ENCODE data around the gene LRRC3B. TPM values are rescaled to one million over a fixed set of nuclear protein-coding genes. Genes with fewer than 3 reads are reported as not detected.
"Not testable (repeated sequence)": the region's sequence is repeated elsewhere in the genome, so short reads cannot be mapped to it uniquely, and the experiment has no call there.

LRRC3B gene, protein sequence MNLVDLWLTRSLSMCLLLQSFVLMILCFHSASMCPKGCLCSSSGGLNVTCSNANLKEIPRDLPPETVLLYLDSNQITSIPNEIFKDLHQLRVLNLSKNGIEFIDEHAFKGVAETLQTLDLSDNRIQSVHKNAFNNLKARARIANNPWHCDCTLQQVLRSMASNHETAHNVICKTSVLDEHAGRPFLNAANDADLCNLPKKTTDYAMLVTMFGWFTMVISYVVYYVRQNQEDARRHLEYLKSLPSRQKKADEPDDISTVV
- total RNA-seq, result not detected

DNA sequence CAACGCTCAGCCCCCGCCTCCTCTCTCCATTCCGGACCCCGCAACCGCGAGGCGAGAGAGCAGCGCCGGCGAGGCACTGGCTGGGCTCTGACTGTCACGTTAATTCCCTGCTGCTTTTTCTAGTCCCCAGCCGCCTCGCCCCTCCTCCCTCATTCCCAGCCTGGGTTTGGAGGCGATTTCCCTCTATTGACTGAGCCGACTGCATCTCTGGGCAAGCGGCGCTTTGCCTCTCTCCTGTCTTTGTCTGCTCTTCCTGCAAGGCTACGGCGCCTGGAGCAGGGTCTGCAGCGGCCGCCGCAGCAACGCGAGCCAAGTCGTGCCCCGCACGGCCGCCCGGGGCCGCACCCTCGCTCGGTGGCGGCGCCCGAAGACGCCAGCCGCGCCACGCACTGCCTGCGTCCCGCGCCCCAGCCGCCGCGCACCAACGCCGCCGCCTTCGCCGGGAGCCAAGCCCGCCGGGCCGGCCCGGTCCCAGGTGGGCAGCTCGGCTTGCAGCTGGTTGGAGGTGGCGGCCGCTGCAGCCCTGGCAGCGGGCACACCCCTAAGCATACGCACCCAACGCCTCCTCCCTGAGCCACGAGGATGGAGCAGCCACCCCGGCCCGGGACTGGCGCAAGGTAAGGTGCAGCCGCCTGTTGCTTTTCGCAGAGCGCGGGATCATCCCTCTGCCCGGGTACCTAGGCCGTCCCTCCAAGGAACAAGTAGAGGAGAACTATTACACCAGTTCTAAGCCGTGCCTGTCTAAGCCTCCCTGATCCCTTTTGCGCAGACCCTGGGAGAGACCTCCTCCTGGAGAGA lies at the start of gene LRRC3B:
LRRC3B (plus strand) TSS at position 152 of the 798 bp plus-strand sequence. CDS start 86,901 bp downstream, outside the sequence.
- H3K4me3 Mint-ChIP-seq, result no peak within 1 kb of the TSS

DNA sequence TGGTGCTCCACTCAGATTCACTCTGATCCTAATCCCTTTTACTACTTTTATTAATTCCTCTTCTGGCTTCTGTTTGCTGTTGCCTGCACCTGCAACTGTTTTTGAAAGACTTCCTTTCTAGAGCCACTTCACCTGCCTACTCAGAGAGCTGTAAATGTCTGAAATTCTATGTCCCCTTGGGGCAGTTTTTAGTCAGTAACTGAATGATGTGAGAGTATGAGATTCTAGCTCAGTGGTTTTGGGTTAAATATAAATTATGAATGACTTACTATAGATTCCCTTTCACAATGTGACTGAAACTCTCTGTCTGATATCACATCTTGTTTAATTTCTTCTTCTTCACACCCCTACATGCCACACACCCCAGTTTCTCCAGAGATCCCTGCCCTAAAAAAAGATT lies 47.8 kb upstream of the LRRC3B start:
- Mint-ChIP-seq H3K27me3 (ENCODE audit: low read depth) (no peaks in the 10 kb centered on the region), H3K36me3 (ENCODE audit: low read depth) (no peaks in the 10 kb centered on the region), H3K27ac (no peak overlapping the region), H3K9me3 (ENCODE audit: insufficient read depth) (peaks cover 23% of the 10 kb centered on the region), H3K4me1 (ENCODE audit: low read depth) (no peaks in the 10 kb centered on the region), H3K4me3 (no peak overlapping the region)
- ChIA-PET CTCF (no interaction called here), POLR2A (no interaction called here)
- DNase-seq (no peak), ATAC-seq (no peak)

More for the DNA sequence above, at the start of gene LRRC3B:
- ATAC-seq (no peak), DNase-seq (no peak)
- Mint-ChIP-seq H3K9me3 (ENCODE audit: insufficient read depth) (no peaks in the 10 kb centered on the region), H3K27me3 (ENCODE audit: low read depth) (peaks cover 29% of the 10 kb centered on the region), H3K27ac (no peak within 1 kb of the TSS), H3K4me1 (ENCODE audit: low read depth) (no peaks in the 10 kb centered on the region), H3K36me3 (ENCODE audit: low read depth) (no peaks in the 10 kb centered on the region)
- ChIA-PET POLR2A (no interaction called here), CTCF (no interaction called here)

DNA sequence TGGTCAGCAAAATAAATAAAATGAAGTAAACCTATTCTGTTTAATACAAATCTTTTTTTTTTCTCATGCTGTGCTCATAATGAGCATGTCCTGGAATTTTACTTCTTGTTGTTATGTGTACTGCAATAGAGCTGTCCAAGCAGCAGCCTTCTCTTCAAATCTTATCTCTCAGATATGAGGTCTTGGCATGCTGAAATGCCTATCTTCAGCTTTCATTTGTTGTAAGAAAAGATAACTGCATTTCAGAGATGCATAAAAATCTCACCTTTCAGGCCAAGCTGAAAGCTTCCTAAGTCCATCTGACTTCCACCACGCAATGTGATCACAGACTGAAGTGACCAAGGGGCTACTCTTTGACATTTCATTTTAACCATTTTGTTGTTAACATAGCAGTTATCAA lies 43.5 kb upstream of the LRRC3B start:
- POLR2A ChIA-PET, result interaction anchor here (0.6 kb wide), 1 partner anchor 89 kb away, joined by 3 read pairs; no protein-coding TSS in a partner anchor
- DNase-seq (no peak), ATAC-seq (no peak)
- H3K27me3 Mint-ChIP-seq (ENCODE audit: low read depth), result no peaks in the 10 kb centered on the region
- peaks cover 26% of the 10 kb centered on the region for H3K9me3 Mint-ChIP-seq (ENCODE audit: insufficient read depth)
- no peak overlapping the region for H3K27ac Mint-ChIP-seq
- H3K4me1 Mint-ChIP-seq (ENCODE audit: low read depth), result no peaks in the 10 kb centered on the region
- no peak overlapping the region for H3K4me3 Mint-ChIP-seq
- no peaks in the 10 kb centered on the region for H3K36me3 Mint-ChIP-seq (ENCODE audit: low read depth)
- CTCF ChIA-PET, result no interaction called here

DNA sequence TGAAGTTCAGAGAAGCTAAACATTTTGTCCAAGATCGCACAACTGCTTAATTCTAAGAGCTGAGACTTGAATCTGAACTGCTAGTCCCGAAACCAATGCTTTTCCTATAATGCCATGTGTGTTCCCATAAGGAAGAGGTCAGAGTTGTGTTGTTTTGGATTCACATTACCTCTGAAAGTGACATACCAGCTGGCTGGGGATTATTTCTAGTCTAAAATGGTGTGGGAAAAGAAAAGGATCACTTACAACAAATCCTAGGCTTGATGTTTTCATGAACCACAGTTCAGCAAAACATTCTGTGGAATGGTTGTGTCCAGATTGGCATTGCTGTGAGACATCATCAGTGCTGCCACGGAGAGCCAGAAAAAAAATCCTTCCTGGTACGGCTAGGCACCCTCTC lies 35.0 kb upstream of the LRRC3B start:
- Mint-ChIP-seq H3K4me3 (no peak overlapping the region), H3K36me3 (ENCODE audit: low read depth) (no peaks in the 10 kb centered on the region), H3K27ac (no peak overlapping the region), H3K4me1 (ENCODE audit: low read depth) (no peaks in the 10 kb centered on the region), H3K27me3 (ENCODE audit: low read depth) (no peaks in the 10 kb centered on the region), H3K9me3 (ENCODE audit: insufficient read depth) (no peaks in the 10 kb centered on the region)
- DNase-seq (no peak), ATAC-seq (no peak)
- ChIA-PET CTCF (no interaction called here), POLR2A (no interaction called here)

DNA sequence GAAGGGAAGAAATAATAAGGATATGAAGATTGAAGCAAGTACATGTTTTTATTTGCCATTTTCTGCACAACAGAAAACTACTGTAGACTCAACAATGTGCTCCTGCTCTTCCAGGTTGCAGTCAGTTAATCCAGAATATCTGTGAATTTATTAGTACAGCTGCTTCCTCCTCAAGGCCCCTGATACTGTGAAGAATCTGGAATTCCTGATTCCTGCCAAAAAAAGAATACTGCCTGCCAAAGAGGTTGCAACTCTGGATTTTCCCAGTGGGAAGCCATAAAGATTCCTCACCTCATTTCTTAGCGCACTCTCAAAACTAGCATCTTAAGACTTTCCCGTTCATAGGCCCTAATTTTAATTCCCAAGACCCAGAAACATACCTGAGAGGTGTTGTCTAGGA lies 33.6 kb upstream of the LRRC3B start:
- Mint-ChIP-seq H3K9me3 (ENCODE audit: insufficient read depth) (no peaks in the 10 kb centered on the region), H3K27ac (no peak overlapping the region), H3K4me3 (no peak overlapping the region), H3K36me3 (ENCODE audit: low read depth) (no peaks in the 10 kb centered on the region), H3K4me1 (ENCODE audit: low read depth) (no peaks in the 10 kb centered on the region), H3K27me3 (ENCODE audit: low read depth) (no peaks in the 10 kb centered on the region)
- CTCF ChIA-PET, result no interaction called here
- ATAC-seq (no peak), DNase-seq (no peak)
- POLR2A ChIA-PET, result no interaction called here

DNA sequence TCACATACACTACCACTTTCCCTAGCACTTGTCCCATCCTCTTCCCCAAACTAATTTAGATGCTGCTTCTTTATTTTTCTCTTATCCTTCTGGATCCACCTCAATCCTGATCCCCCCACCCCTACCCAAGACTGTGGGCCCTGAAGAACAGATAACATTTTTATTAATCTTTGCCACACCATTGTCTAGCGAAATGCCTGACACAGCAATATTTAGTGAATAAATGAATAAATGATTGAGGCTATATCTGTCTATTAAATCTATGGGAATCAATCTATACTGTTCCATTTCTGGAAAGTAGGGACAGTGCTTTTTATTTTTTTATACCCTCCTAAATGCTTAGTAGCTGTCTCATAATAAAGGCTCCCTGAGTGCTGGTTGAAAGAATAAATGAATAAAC lies 32.9 kb upstream of the LRRC3B start:
- Mint-ChIP-seq H3K27me3 (ENCODE audit: low read depth) (no peaks in the 10 kb centered on the region), H3K4me1 (ENCODE audit: low read depth) (no peaks in the 10 kb centered on the region), H3K27ac (no peak overlapping the region), H3K9me3 (ENCODE audit: insufficient read depth) (no peaks in the 10 kb centered on the region), H3K36me3 (ENCODE audit: low read depth) (no peaks in the 10 kb centered on the region), H3K4me3 (no peak overlapping the region)
- DNase-seq (no peak), ATAC-seq (no peak)
- POLR2A ChIA-PET, result no interaction called here
- CTCF ChIA-PET, result no interaction called here

DNA sequence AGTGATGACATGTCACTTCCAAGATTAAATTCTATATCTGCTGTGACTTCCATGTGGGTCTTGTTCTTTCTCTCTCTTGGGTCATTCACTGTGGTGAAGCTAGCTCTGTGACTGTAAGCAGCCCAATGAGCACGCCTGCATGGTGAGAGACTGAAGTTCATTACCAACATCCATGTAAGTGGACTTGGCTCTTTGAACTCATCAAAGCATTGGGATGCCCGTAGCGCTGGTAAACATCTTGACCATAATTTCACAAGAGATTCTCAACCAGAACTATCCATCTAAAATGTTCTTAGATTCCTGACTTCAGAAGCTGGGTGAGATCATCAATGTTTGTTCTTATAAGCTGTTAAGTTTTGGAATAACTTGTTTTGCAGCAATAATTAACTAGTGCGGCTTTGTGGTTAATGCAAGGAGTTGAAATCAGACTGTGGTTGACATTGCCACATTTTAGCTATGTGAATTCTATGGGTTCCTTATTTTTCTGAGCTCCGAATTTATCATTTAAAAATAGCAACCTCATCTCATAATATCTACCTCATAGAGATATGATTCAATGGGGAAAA lies 31.6 kb upstream of the LRRC3B start:
- DNase-seq (no peak), ATAC-seq (no peak)
- Mint-ChIP-seq H3K9me3 (ENCODE audit: insufficient read depth) (no peaks in the 10 kb centered on the region), H3K4me3 (no peak overlapping the region), H3K4me1 (ENCODE audit: low read depth) (no peaks in the 10 kb centered on the region), H3K27me3 (ENCODE audit: low read depth) (no peaks in the 10 kb centered on the region), H3K27ac (no peak overlapping the region), H3K36me3 (ENCODE audit: low read depth) (no peaks in the 10 kb centered on the region)
- ChIA-PET CTCF (no interaction called here), POLR2A (no interaction called here)

DNA sequence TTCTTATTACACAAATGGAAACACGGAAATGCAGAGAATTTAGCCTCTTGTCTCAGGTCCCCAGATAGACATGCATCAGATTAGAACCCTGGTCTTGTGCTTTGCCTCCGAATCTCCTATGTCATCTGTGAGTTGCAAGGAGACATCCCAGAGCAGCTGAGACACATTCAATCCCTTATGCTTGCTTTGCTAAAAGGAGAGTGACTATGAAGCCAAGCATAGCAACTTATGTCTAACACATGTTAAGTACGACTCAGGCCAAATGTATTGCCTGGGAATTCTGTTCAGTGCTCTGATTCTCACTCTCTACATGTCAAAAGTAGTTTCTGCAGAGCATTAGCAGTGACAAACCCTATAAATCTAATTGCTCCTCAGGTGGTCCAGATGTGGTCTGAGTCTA lies 30.6 kb upstream of the LRRC3B start:
- no peak overlapping the region for H3K27ac Mint-ChIP-seq
- H3K4me3 Mint-ChIP-seq, result no peak overlapping the region
- ATAC-seq (no peak), DNase-seq (no peak)
- ChIA-PET CTCF (no interaction called here), POLR2A (no interaction called here)
- H3K9me3 Mint-ChIP-seq (ENCODE audit: insufficient read depth), result no peaks in the 10 kb centered on the region
- no peaks in the 10 kb centered on the region for H3K4me1 Mint-ChIP-seq (ENCODE audit: low read depth)
- no peaks in the 10 kb centered on the region for H3K27me3 Mint-ChIP-seq (ENCODE audit: low read depth)
- H3K36me3 Mint-ChIP-seq (ENCODE audit: low read depth), result no peaks in the 10 kb centered on the region

DNA sequence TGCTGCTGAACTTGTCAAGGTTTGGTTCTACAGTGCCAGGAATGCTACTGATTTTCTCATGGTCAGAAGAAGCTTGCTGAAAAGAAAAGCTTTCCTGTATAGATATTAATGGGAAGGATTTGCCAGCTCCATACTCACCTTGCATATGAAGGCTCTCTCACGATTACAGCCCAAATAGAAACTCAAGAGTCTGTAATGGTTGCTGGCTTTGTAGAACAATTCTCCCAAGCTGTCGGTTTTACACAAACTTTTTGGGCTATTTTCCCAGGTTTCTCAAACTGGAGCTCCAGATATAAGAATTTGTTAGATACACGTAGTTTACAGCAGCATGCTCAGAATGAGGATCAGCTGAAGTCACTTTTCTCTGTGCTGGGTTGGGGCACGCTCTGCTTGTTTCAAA lies 30.1 kb upstream of the LRRC3B start:
- Mint-ChIP-seq H3K27ac (no peak overlapping the region), H3K4me3 (no peak overlapping the region), H3K36me3 (ENCODE audit: low read depth) (no peaks in the 10 kb centered on the region), H3K9me3 (ENCODE audit: insufficient read depth) (no peaks in the 10 kb centered on the region), H3K4me1 (ENCODE audit: low read depth) (no peaks in the 10 kb centered on the region), H3K27me3 (ENCODE audit: low read depth) (no peaks in the 10 kb centered on the region)
- ChIA-PET POLR2A (no interaction called here), CTCF (no interaction called here)
- no peak for ATAC-seq
- no peak for DNase-seq

DNA sequence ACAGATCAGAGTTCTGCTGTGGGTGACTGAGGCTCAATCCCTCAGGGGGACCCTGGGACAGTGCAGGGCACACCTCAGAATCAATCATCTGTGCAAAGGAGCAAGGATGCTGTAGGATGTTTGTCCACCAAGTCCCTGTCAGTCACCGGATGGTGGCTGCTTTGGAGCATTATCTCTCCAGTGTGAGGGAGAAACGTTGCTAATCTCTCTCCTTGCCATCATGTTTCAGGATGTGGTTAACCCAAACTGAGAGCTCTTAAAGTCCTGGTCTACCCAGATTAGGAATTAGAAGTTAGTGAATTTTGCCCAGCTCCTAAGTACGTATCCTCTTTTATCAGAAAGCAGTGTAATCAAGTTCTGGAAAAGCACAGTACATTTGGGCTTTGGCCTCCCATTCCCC lies 26.2 kb upstream of the LRRC3B start:
- Mint-ChIP-seq H3K4me1 (ENCODE audit: low read depth) (no peaks in the 10 kb centered on the region), H3K27ac (no peak overlapping the region), H3K27me3 (ENCODE audit: low read depth) (no peaks in the 10 kb centered on the region), H3K9me3 (ENCODE audit: insufficient read depth) (no peaks in the 10 kb centered on the region), H3K36me3 (ENCODE audit: low read depth) (no peaks in the 10 kb centered on the region), H3K4me3 (no peak overlapping the region)
- DNase-seq (no peak), ATAC-seq (no peak)
- ChIA-PET CTCF (no interaction called here), POLR2A (no interaction called here)

DNA sequence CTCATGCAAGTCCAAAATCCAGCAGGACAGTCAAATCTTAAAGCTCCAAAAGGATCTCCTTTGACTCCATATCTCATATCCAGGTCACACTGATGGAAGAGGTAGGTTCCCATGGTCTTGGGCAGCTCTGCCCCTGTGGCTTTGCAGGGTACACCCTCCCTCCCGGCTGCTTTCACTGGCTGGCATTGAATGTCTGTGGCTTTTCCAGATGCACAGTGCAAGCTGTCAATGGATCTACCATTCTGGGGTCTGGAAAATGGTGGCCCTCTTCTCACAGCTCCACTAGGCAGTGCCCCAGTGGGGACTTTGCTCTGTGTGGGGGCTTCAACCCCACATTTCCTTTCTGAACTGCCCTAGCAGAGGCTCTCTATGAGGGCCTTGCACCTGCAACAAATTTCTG lies 19.3 kb upstream of the LRRC3B start:
- H3K27ac Mint-ChIP-seq, result not testable (repeated sequence)

DNA sequence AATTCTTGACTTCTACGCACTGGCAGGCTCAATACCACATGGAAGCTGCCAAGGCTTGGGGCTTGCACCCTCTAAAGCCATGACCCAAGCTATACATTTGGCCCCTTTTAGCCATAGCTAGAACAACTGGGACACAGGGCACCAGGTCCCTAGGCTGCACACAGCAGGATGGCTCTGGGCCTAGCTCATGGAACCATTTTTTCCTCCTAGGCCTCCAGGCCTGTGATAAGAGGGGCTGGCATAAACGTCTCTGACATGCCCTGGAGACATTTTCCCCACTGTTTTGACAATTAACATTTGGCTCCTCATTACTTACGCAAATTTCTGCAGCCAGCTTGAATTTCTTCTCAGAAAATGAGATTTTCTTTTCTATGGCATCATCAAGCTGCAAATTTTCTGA lies 18.8 kb upstream of the LRRC3B start:
- peaks cover 16% of the 10 kb centered on the region for H3K9me3 Mint-ChIP-seq (ENCODE audit: insufficient read depth)
- CTCF ChIA-PET; H3K27ac Mint-ChIP-seq; H3K36me3 Mint-ChIP-seq (ENCODE audit: low read depth); ATAC-seq; H3K4me3 Mint-ChIP-seq; POLR2A ChIA-PET; H3K27me3 Mint-ChIP-seq (ENCODE audit: low read depth); DNase-seq; H3K4me1 Mint-ChIP-seq (ENCODE audit: low read depth): not testable (repeated sequence)

More for the DNA sequence above, 19.3 kb upstream of the LRRC3B start:
- ATAC-seq; CTCF ChIA-PET; H3K27me3 Mint-ChIP-seq (ENCODE audit: low read depth); H3K4me1 Mint-ChIP-seq (ENCODE audit: low read depth); DNase-seq; H3K4me3 Mint-ChIP-seq; POLR2A ChIA-PET; H3K36me3 Mint-ChIP-seq (ENCODE audit: low read depth): not testable (repeated sequence)
- H3K9me3 Mint-ChIP-seq (ENCODE audit: insufficient read depth), result peaks cover 16% of the 10 kb centered on the region
